ENCODE results near the gene ARID1B.

The ARID1B gene

DNA sequence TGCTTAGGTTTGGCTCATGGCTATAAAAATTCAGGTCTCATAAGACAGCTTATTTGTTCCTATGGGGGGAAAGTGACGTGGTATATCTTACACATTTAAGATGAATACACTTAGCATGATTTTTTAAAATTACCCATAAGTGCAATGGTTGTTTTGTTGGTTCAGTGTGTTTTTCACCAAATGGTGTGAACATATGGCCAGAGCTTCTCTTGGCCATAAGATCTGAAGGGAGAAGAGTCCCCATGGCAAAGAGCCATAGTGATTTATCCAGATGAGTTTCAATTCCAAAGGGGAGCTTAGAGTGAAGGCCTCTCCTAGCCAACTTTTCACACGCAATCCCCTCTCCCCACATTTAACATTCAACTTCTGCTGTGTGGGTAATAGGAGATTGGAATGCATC lies 438.5 kb downstream of the ARID1B start:
- no peaks in the 10 kb centered on the region for H3K27me3 ChIP-seq (ENCODE audit: insufficient read depth, low read length)
- H4K8ac ChIP-seq (ENCODE audit: low read depth, low read length) = no peak overlapping the region
- no peak overlapping the region for H3K27ac ChIP-seq (ENCODE audit: low read depth, low read length)
- no peak overlapping the region for H3K23ac ChIP-seq (ENCODE audit: low read length)
- no peak overlapping the region for H2AFZ ChIP-seq (ENCODE audit: insufficient read depth, low read length, poor library complexity)
- H2BK120ac ChIP-seq (ENCODE audit: insufficient read depth, low read length, poor library complexity) = no peak overlapping the region
- no peaks in the 10 kb centered on the region for H3K79me2 ChIP-seq (ENCODE audit: control insufficient read depth, insufficient read depth, low read length, poor library complexity)
- H2BK12ac ChIP-seq (ENCODE audit: low read length) = no peak overlapping the region
- no peak for DNase-seq
- H2BK5ac ChIP-seq (ENCODE audit: low read depth, low read length, poor library complexity) = no peak overlapping the region
- no peak overlapping the region for H2AK5ac ChIP-seq (ENCODE audit: low read length)
- no peak overlapping the region for H3K4me3 ChIP-seq (ENCODE audit: low read depth, low read length)
- no peak overlapping the region for H3K4ac ChIP-seq (ENCODE audit: low read depth, low read length)
- H3K36me3 ChIP-seq (ENCODE audit: control insufficient read depth in 1 of 2, insufficient read depth in 2 of 2, low read length in 2 of 2) = no peaks in the 10 kb centered on the region
- no peak overlapping the region for H4K91ac ChIP-seq (ENCODE audit: low read depth, low read length)
- no CpG with 5 or more reads among the region's 2 CpGs for WGBS (ENCODE audit: extremely low coverage, insufficient coverage, insufficient read length)
- peaks cover 4% of the 10 kb centered on the region for H3K79me1 ChIP-seq (ENCODE audit: low read length)
- no peak overlapping the region for H4K12ac ChIP-seq (ENCODE audit: low read depth, low read length)
- no peak overlapping the region for H3K18ac ChIP-seq (ENCODE audit: low read length)
- no peak overlapping the region for H3K14ac ChIP-seq (ENCODE audit: low read length)
- no peaks in the 10 kb centered on the region for H3K9me3 ChIP-seq (ENCODE audit: insufficient read depth, low read depth, low read length)
- H3K9ac ChIP-seq (ENCODE audit: low read length) = no peak overlapping the region
- no peak overlapping the region for H3K4me2 ChIP-seq (ENCODE audit: low read length)
- H3K4me1 ChIP-seq (ENCODE audit: control insufficient read depth in 1 of 2, insufficient read depth in 2 of 2, low read length in 2 of 2) = peaks cover 3 to 9% of the 10 kb centered on the region in 2 experiments

DNA sequence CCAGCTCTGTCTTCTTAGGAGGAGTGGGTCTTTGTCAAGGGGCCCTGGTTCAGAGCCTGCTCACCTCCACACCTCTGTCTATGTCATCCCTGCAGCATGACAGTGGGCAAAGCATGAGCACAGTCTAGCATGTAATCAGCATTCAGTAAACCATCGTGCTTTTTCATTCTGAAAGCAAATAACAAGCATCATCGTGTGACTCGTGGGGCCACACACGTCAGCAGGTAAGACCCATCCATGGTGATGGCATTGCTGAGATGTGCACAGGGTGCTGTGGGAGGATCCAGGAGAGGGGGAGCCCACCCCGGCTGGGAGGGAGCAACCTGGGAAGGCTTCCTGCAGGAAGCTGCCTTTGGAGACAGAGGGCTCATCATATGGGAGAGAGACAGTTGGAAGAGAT lies 439.4 kb downstream of the ARID1B start:
- no peak overlapping the region for H3K23ac ChIP-seq (ENCODE audit: low read length)
- DNase-seq = no peak
- H3K4ac ChIP-seq (ENCODE audit: low read depth, low read length) = no peak overlapping the region
- no peak overlapping the region for H4K91ac ChIP-seq (ENCODE audit: low read depth, low read length)
- peaks cover 6 to 14% of the 10 kb centered on the region in 2 experiments for H3K4me1 ChIP-seq (ENCODE audit: control insufficient read depth in 1 of 2, insufficient read depth in 2 of 2, low read length in 2 of 2)
- H3K9ac ChIP-seq (ENCODE audit: low read length) = no peak overlapping the region
- H3K4me2 ChIP-seq (ENCODE audit: low read length) = no peak overlapping the region
- no CpG with 5 or more reads among the region's 5 CpGs for WGBS (ENCODE audit: extremely low coverage, insufficient coverage, insufficient read length)
- H2AK5ac ChIP-seq (ENCODE audit: low read length) = no peak overlapping the region
- no peak overlapping the region for H4K8ac ChIP-seq (ENCODE audit: low read depth, low read length)
- H4K12ac ChIP-seq (ENCODE audit: low read depth, low read length) = no peak overlapping the region
- H3K36me3 ChIP-seq (ENCODE audit: control insufficient read depth in 1 of 2, insufficient read depth in 2 of 2, low read length in 2 of 2) = no peaks in the 10 kb centered on the region
- peaks cover 6% of the 10 kb centered on the region for H3K79me1 ChIP-seq (ENCODE audit: low read length)
- H3K4me3 ChIP-seq (ENCODE audit: low read depth, low read length) = no peak overlapping the region
- no peak overlapping the region for H2BK12ac ChIP-seq (ENCODE audit: low read length)
- no peak overlapping the region for H3K14ac ChIP-seq (ENCODE audit: low read length)
- H3K79me2 ChIP-seq (ENCODE audit: control insufficient read depth, insufficient read depth, low read length, poor library complexity) = no peaks in the 10 kb centered on the region
- no peak overlapping the region for H2BK5ac ChIP-seq (ENCODE audit: low read depth, low read length, poor library complexity)
- no peak overlapping the region for H2AFZ ChIP-seq (ENCODE audit: insufficient read depth, low read length, poor library complexity)
- no peak overlapping the region for H3K27ac ChIP-seq (ENCODE audit: low read depth, low read length)
- no peaks in the 10 kb centered on the region for H3K27me3 ChIP-seq (ENCODE audit: insufficient read depth, low read length)
- H3K9me3 ChIP-seq (ENCODE audit: insufficient read depth, low read depth, low read length) = peaks cover 2% of the 10 kb centered on the region
- H2BK120ac ChIP-seq (ENCODE audit: insufficient read depth, low read length, poor library complexity) = no peak overlapping the region
- no peak overlapping the region for H3K18ac ChIP-seq (ENCODE audit: low read length)

DNA sequence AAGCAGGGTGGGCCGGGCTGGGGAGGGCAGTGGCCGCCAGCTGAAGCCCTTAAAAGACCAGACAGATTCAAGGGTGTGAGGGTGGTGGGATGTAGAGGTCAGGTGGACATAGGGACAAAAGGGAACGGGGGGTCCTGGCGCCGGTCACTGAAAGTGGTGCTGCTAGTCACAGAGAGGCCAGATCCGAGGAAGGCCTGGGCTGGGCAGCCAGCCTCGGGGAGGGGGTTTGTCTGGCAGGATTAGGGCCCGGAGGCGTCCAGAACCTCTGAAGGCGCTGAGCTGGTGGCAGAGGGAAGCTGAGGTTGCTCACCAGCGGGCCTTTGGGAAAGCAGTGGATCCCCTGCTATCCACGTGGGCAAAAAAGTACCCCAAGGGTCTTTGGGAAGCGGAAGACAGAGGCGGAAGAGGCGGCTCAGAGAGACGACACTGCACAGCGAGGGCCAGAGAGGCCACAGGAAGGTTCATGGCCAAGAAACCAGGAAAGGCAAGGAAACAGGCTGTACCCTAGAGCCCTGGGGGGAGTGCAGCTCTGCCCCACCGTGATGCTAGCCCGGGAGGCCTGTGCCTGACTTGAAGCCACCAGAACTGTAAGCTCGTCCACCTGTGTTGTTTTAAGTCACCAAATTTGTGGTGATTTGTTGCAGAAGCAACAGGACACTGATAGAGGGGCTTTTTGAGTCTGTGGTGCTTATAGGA lies 440.2 kb downstream of the ARID1B start:
- no peaks in the 10 kb centered on the region for H3K27me3 ChIP-seq (ENCODE audit: insufficient read depth, low read length)
- no peak overlapping the region for H3K14ac ChIP-seq (ENCODE audit: low read length)
- no CpG with 5 or more reads among the region's 20 CpGs for WGBS (ENCODE audit: extremely low coverage, insufficient coverage, insufficient read length)
- no peak overlapping the region for H4K8ac ChIP-seq (ENCODE audit: low read depth, low read length)
- H3K79me2 ChIP-seq (ENCODE audit: control insufficient read depth, insufficient read depth, low read length, poor library complexity) = no peaks in the 10 kb centered on the region
- DNase-seq = no peak
- H3K4me2 ChIP-seq (ENCODE audit: low read length) = no peak overlapping the region
- H3K9me3 ChIP-seq (ENCODE audit: insufficient read depth, low read depth, low read length) = peaks cover 3% of the 10 kb centered on the region
- H3K23ac ChIP-seq (ENCODE audit: low read length) = no peak overlapping the region
- no peak overlapping the region for H2AK5ac ChIP-seq (ENCODE audit: low read length)
- no peaks in the 10 kb centered on the region for H3K36me3 ChIP-seq (ENCODE audit: control insufficient read depth in 1 of 2, insufficient read depth in 2 of 2, low read length in 2 of 2)
- H2BK120ac ChIP-seq (ENCODE audit: insufficient read depth, low read length, poor library complexity) = no peak overlapping the region
- no peak overlapping the region for H3K18ac ChIP-seq (ENCODE audit: low read length)
- no peak overlapping the region for H3K4ac ChIP-seq (ENCODE audit: low read depth, low read length)
- H3K27ac ChIP-seq (ENCODE audit: low read depth, low read length) = no peak overlapping the region
- no peak overlapping the region for H2BK12ac ChIP-seq (ENCODE audit: low read length)
- H2AFZ ChIP-seq (ENCODE audit: insufficient read depth, low read length, poor library complexity) = no peak overlapping the region
- no peak overlapping the region for H2BK5ac ChIP-seq (ENCODE audit: low read depth, low read length, poor library complexity)
- H3K4me3 ChIP-seq (ENCODE audit: low read depth, low read length) = no peak overlapping the region
- H4K91ac ChIP-seq (ENCODE audit: low read depth, low read length) = no peak overlapping the region
- no peak overlapping the region for H4K12ac ChIP-seq (ENCODE audit: low read depth, low read length)
- H3K79me1 ChIP-seq (ENCODE audit: low read length) = peaks cover 8% of the 10 kb centered on the region
- peaks cover 6 to 17% of the 10 kb centered on the region in 2 experiments for H3K4me1 ChIP-seq (ENCODE audit: control insufficient read depth in 1 of 2, insufficient read depth in 2 of 2, low read length in 2 of 2)
- no peak overlapping the region for H3K9ac ChIP-seq (ENCODE audit: low read length)

DNA sequence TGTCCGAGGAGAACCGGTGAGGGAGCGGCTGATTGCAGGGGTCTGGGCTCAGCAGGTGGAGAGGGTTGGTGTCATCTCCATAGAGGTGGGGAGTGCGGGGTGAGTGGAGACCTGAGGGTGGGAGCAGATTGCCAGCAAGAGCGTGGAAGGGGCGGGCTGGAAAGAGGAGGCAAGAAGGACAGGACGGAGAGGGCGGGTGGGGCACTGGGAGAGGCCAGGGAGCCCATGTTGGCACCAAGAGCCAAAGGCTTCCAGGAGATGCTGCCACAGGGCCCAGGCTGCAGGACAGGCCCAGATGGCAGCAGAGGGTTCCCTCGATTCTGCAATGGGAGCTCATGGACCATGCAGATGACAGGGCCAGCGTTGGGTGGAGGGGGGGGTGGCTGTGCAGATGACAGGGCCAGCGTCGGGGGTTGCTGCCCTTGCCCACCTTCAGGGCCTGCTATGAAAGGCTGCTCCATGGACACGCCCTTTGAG lies 440.8 kb downstream of the ARID1B start:
- Histone ChIP-seq H3K4me1 (ENCODE audit: control insufficient read depth in 1 of 2, insufficient read depth in 2 of 2, low read length in 2 of 2) (peaks cover 6 to 17% of the 10 kb centered on the region in 2 experiments), H2BK120ac (ENCODE audit: insufficient read depth, low read length, poor library complexity) (no peak overlapping the region), H3K79me2 (ENCODE audit: control insufficient read depth, insufficient read depth, low read length, poor library complexity) (no peaks in the 10 kb centered on the region), H3K79me1 (ENCODE audit: low read length) (peaks cover 8% of the 10 kb centered on the region), H4K12ac (ENCODE audit: low read depth, low read length) (no peak overlapping the region), H3K18ac (ENCODE audit: low read length) (no peak overlapping the region), H3K27me3 (ENCODE audit: insufficient read depth, low read length) (no peaks in the 10 kb centered on the region), H3K14ac (ENCODE audit: low read length) (no peak overlapping the region), H2BK12ac (ENCODE audit: low read length) (no peak overlapping the region), H3K23ac (ENCODE audit: low read length) (no peak overlapping the region), H4K91ac (ENCODE audit: low read depth, low read length) (no peak overlapping the region), H4K8ac (ENCODE audit: low read depth, low read length) (no peak overlapping the region), H2BK5ac (ENCODE audit: low read depth, low read length, poor library complexity) (no peak overlapping the region), H3K4ac (ENCODE audit: low read depth, low read length) (no peak overlapping the region), H3K27ac (ENCODE audit: low read depth, low read length) (no peak overlapping the region), H3K4me3 (ENCODE audit: low read depth, low read length) (no peak overlapping the region), H3K9ac (ENCODE audit: low read length) (no peak overlapping the region), H2AFZ (ENCODE audit: insufficient read depth, low read length, poor library complexity) (no peak overlapping the region), H3K9me3 (ENCODE audit: insufficient read depth, low read depth, low read length) (peaks cover 3% of the 10 kb centered on the region), H2AK5ac (ENCODE audit: low read length) (no peak overlapping the region), H3K4me2 (ENCODE audit: low read length) (no peak overlapping the region), H3K36me3 (ENCODE audit: control insufficient read depth in 1 of 2, insufficient read depth in 2 of 2, low read length in 2 of 2) (no peaks in the 10 kb centered on the region)
- WGBS (ENCODE audit: extremely low coverage, insufficient coverage, insufficient read length) = no CpG with 5 or more reads among the region's 13 CpGs
- DNase-seq = no peak

All from trophoblast cell (in vitro differentiated cells and primary cell).